ENCODE results near the gene CLBA1. TPM values are rescaled to one million over a fixed set of nuclear protein-coding genes. Genes with fewer than 3 reads are reported as not detected.

Gene CLBA1
- total RNA-seq, 4 donors from 2014 or later: 2.2 to 11.7 (median 6.5) TPM

DNA sequence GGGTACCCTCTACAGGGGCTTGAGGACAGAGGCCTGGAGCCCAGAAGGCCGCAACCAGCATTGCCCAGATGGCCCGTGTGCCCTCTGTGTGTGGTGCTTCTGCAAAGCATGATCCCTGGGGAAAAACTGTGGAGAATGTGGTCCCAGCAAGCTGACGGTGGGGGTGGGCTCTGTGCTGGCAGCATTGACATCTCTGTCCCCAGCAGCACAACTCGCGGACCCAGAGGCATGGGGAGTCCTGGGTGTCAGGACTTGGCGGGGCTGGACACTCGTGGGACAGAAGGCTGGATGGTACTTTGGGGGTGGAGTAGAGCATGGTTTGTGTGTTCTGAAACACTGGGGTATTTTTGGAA lies 4.3 kb downstream of the CLBA1 start:
- intact Hi-C loops (cut with DNase I; ENCODE audit: low total_unique reads): no loop called here
- WGBS, 2 donors: 89 to 91% methylated on average over 7 of the region's 7 CpGs
- no peak for DNase-seq (ENCODE audit: low spot score in 2 of 2)

DNA sequence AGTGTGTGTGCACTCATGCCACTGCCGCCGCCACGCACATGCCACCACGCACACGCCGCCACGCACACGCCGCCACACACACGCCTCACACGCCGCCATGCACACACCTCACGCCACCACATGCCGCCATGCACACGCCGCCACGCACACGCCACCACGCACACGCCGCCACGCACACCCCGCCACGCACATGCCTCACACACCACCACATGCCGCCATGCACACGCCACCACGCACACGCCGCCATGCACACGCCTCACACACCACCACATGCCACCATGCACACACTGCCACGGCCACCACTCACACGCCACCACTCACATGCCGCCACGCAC lies 6.3 kb downstream of the CLBA1 start:
- 96 to 97% methylated on average over 34 of the region's 34 CpGs for WGBS, 2 donors
- intact Hi-C loops (cut with DNase I; ENCODE audit: low total_unique reads): no loop called here
- DNase-seq (ENCODE audit: low spot score in 2 of 2): no peak
- TF ChIP-seq, protein P1, sequence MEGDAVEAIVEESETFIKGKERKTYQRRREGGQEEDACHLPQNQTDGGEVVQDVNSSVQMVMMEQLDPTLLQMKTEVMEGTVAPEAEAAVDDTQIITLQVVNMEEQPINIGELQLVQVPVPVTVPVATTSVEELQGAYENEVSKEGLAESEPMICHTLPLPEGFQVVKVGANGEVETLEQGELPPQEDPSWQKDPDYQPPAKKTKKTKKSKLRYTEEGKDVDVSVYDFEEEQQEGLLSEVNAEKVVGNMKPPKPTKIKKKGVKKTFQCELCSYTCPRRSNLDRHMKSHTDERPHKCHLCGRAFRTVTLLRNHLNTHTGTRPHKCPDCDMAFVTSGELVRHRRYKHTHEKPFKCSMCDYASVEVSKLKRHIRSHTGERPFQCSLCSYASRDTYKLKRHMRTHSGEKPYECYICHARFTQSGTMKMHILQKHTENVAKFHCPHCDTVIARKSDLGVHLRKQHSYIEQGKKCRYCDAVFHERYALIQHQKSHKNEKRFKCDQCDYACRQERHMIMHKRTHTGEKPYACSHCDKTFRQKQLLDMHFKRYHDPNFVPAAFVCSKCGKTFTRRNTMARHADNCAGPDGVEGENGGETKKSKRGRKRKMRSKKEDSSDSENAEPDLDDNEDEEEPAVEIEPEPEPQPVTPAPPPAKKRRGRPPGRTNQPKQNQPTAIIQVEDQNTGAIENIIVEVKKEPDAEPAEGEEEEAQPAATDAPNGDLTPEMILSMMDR (IDR thresholded peaks at IDR 0.05): no peak
- TF ChIP-seq POLR2A (IDR thresholded peaks at IDR 0.05): no peak
- H3K4me3 ChIP-seq (ENCODE audit: low read depth, poor library complexity, severe bottlenecking): no peak overlapping the region

More for the DNA sequence above, 4.3 kb downstream of the CLBA1 start:
- TF ChIP-seq, protein P1 (IDR thresholded peaks at IDR 0.05): no peak
- TF ChIP-seq POLR2A (IDR thresholded peaks at IDR 0.05): no peak
- H3K4me3 ChIP-seq (ENCODE audit: low read depth, poor library complexity, severe bottlenecking): no peak overlapping the region

DNA sequence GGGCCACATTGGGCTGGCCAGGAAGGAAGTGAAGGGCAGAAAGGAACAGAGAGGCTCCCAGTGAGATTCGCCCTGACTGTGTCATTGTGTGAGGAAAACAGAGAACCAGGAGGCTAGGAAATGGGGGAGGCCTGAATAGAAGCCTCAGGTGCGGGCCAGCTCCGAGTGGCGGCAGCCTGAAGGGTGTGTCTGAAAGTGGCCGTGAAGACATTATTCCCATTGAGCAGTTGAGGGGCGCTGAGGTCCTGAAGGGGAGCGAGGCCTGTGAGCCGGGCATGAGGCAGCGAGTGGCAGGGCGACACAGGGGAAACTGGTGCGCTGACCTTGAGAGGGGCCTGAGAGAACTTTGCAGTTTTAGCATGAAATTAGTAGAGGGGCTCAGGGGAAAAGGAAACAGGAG lies 6.9 kb downstream of the CLBA1 start:
- TF ChIP-seq POLR2A (IDR thresholded peaks at IDR 0.05): no peak
- TF ChIP-seq, protein P1 (IDR thresholded peaks at IDR 0.05): no peak
- no peak for DNase-seq (ENCODE audit: low spot score in 2 of 2)
- intact Hi-C loops (cut with DNase I; ENCODE audit: low total_unique reads): no loop called here
- H3K4me3 ChIP-seq (ENCODE audit: low read depth, poor library complexity, severe bottlenecking): no peak overlapping the region
- WGBS, 2 donors: 97% methylated on average over 11 of the region's 11 CpGs

DNA sequence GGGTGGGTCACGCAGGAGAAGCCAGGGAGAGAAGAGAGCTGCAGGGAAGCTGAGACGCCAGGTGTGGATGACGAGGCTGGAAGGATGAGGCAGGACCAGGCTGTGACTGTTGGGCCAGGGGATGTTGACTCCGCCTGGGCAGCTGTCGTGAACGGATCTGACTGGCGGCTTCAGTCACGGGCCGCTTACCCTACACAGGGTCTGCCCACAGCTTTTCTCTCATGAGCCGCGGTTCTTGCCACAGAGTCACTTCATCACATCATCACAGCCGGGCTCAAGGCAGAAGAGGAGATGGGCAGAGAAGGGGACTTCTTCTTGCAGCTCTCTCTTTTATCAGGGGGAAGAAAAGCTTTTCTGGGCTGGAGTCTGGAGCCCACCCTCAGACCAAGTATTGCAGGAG lies 7.7 kb downstream of the CLBA1 start:
- 89 to 92% methylated on average over 12 of the region's 12 CpGs for WGBS, 2 donors
- no peak for TF ChIP-seq POLR2A (IDR thresholded peaks at IDR 0.05)
- TF ChIP-seq, protein P1 (IDR thresholded peaks at IDR 0.05): no peak
- intact Hi-C loops (cut with DNase I; ENCODE audit: low total_unique reads): no loop called here
- H3K4me3 ChIP-seq (ENCODE audit: low read depth, poor library complexity, severe bottlenecking): no peak overlapping the region
- no peak for DNase-seq (ENCODE audit: low spot score in 2 of 2)

DNA sequence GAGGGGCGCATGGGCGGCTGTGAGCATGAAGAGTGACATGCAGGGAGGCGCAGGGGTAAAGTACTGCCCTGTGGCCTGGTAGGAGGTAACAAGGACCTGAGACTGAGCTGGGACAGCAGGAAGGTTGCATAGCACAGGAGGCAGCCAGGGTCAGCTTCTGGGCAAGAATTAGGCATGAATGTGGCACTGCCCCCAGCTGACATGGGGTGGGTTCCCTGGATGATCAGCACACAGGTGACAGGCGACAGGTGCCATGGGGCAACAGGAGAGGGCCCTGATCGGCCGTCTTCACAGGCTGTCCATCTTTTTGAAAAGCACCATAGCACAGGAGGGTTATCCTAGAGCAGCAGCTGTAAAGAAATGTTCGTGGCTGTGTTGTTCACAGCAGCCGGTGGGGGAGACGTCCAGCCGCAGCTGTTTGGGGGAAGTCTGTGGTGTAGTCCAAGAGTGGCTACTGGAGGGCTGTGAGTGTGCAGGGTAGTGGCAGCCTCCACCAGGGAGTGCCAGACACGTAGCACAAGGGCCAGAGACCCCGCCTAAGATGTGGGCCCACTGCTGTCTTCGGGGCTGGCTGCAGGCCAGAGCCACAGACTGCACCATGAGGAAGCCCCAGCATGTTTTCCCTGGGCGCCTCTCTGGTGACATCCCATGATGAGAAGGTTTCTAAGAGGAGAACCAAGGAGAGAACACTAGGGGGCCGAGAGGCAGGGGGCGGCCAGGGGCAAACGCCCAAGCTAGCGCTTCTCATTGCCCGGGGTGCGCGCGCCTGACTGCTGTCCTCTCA lies 8.4 kb downstream of the CLBA1 start:
- TF ChIP-seq, protein P1 (IDR thresholded peaks at IDR 0.05): no peak
- TF ChIP-seq POLR2A (IDR thresholded peaks at IDR 0.05): no peak
- 82 to 83% methylated on average over 22 of the region's 22 CpGs for WGBS, 2 donors
- no peak for DNase-seq (ENCODE audit: low spot score in 2 of 2)
- H3K4me3 ChIP-seq (ENCODE audit: low read depth, poor library complexity, severe bottlenecking): no peak overlapping the region
- intact Hi-C loops (cut with DNase I; ENCODE audit: low total_unique reads): no loop called here

DNA sequence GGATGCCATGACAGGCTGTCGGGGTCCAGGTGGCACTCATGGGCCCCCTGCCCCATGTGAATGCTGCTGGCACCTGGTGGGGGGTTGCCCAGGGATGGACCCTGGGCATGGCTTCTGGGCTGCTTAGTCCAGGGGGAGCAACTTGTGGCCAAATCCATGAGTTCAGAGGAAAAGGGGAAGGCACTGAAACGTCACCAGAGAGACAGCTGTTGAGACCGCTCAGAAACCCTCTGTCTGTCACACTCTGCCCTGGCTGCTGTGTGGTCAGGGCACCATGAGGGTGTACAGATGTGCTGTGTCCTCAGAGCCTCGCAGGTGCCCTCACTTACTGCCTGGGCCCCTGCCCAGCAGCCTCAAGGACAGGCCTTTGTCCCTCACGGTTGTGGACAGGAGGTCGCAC lies 9.4 kb downstream of the CLBA1 start:
- intact Hi-C loops (cut with DNase I; ENCODE audit: low total_unique reads): no loop called here
- WGBS, 2 donors: 91% methylated on average over 6 of the region's 6 CpGs
- H3K4me3 ChIP-seq (ENCODE audit: low read depth, poor library complexity, severe bottlenecking): no peak overlapping the region
- TF ChIP-seq, protein P1 (IDR thresholded peaks at IDR 0.05): no peak
- no peak for TF ChIP-seq POLR2A (IDR thresholded peaks at IDR 0.05)
- no peak for DNase-seq (ENCODE audit: low spot score in 2 of 2)

Measured in lower leg skin (tissue), 4 donors.